CD14-positive monocyte (primary cell): Measurements from ENCODE around the gene RFNG. TPM values are rescaled to one million over a fixed set of nuclear protein-coding genes. Genes with fewer than 3 reads are reported as not detected.

Source experiments
- DNase-seq, 3 donors: peaks; one replicate each; pipeline ENCODE4 v3.0.0-alpha.2; 2011 to 2022
- H2AFZ ChIP-seq: 2 replicates; pipeline ENCODE4 v1.6.0; 2012; ENCODE audit warnings: mild to moderate bottlenecking, low read depth, low read length, inconsistent platforms; ENCODE audit not compliant: insufficient read depth, poor library complexity, severe bottlenecking
- H3K27ac ChIP-seq, 2 donors: 1 replicate in 1 of 2; 2 replicates in 1 of 2; pipeline ENCODE4 v1.5.1; 2012 to 2013; ENCODE audit warnings: low read length in 2 of 2, control low read depth in 1 of 2, inconsistent platforms in 1 of 2, low read depth in 1 of 2, mild to moderate bottlenecking in 1 of 2
- H3K27me3 ChIP-seq, 2 donors: one replicate each; pipeline versions ENCODE4 v1.6.0 to v1.6.1; 2011 to 2013; ENCODE audit warnings: low read length in 2 of 2; ENCODE audit not compliant: control insufficient read depth in 2 of 2, insufficient read depth in 2 of 2
- H3K36me3 ChIP-seq, 2 donors: replicated peaks in 1 of 2; 1 replicate in 1 of 2; 2 replicates in 1 of 2; pipeline versions ENCODE4 v1.5.1 to v1.6.1; 2012 to 2013; ENCODE audit warnings: low read length in 2 of 2, control low read depth in 1 of 2, inconsistent platforms in 1 of 2, mild to moderate bottlenecking in 1 of 2; ENCODE audit not compliant: insufficient read depth in 2 of 2, control insufficient read depth in 1 of 2
- H3K4me1 ChIP-seq, 2 donors: 1 replicate in 1 of 2; 2 replicates in 1 of 2; pipeline versions ENCODE4 v1.5.1 to v1.6.1; 2012 to 2013; ENCODE audit warnings: low read length in 2 of 2, control low read depth in 1 of 2, inconsistent platforms in 1 of 2, mild to moderate bottlenecking in 1 of 2, moderate library complexity in 1 of 2; ENCODE audit not compliant: insufficient read depth in 2 of 2, control insufficient read depth in 1 of 2
- H3K4me2 ChIP-seq: replicated peaks from 2 replicates; pipeline ENCODE3; 2012; ENCODE audit warnings: low read length, moderate library complexity, mild to moderate bottlenecking; ENCODE audit not compliant: poor library complexity, severe bottlenecking; ENCODE audit errors: extremely low read depth
- H3K4me3 ChIP-seq, 3 experiments: fragments of 200-600 bp in 1 of 3; sonication (generic) in 1 of 3; replicated peaks in 1 of 3; 1 replicate in 2 of 3; 2 replicates in 1 of 3; pipeline ENCODE4 v1.5.1; 2011 to 2013; ENCODE audit warnings: low read length in 3 of 3, mild to moderate bottlenecking in 3 of 3, control low read depth in 2 of 3, low read depth in 2 of 3, inconsistent platforms in 1 of 3, moderate library complexity in 1 of 3
- H3K79me2 ChIP-seq: 2 replicates; pipeline ENCODE4 v1.6.0; 2012; ENCODE audit warnings: mild to moderate bottlenecking, control low read depth, inconsistent platforms, low read length, moderate library complexity; ENCODE audit not compliant: insufficient read depth
- H3K9ac ChIP-seq: 2 replicates; pipeline ENCODE4 v1.6.0; 2017; ENCODE audit warnings: low read length, mild to moderate bottlenecking; ENCODE audit not compliant: insufficient read depth, poor library complexity, severe bottlenecking
- H3K9me3 ChIP-seq, 2 donors: replicated peaks in 1 of 2; 1 replicate in 1 of 2; 2 replicates in 1 of 2; pipeline versions ENCODE4 v1.5.1 to v1.6.1; 2012 to 2013; ENCODE audit warnings: low read length in 2 of 2, control low read depth in 1 of 2; ENCODE audit not compliant: control insufficient read depth in 1 of 2, insufficient read depth in 1 of 2
- H4K20me1 ChIP-seq: 2 replicates; pipeline ENCODE4 v1.6.0; 2012; ENCODE audit warnings: mild to moderate bottlenecking, low read length, control low read depth, moderate library complexity; ENCODE audit not compliant: insufficient read depth
- H3K27ac Mint-ChIP-seq, 7 donors: one replicate each; pipeline ENCODE4 v1.8.0; 2020; ENCODE audit warnings: mild to moderate bottlenecking in 7 of 7, mixed read lengths in 7 of 7, moderate library complexity in 6 of 7, inconsistent platforms in 2 of 7
- H3K27me3 Mint-ChIP-seq, 3 donors: one replicate each; pipeline ENCODE4 v1.8.0; 2021 to 2022; ENCODE audit warnings: low read depth in 3 of 3, mild to moderate bottlenecking in 3 of 3, mixed read lengths in 3 of 3, moderate library complexity in 3 of 3, inconsistent platforms in 1 of 3
- H3K36me3 Mint-ChIP-seq, 2 donors: one replicate each; pipeline ENCODE4 v1.8.0; 2020; ENCODE audit warnings: mixed read lengths in 2 of 2, inconsistent platforms in 1 of 2, mild to moderate bottlenecking in 1 of 2
- H3K4me1 Mint-ChIP-seq: one replicate; pipeline ENCODE4 v1.8.0; 2020; ENCODE audit warnings: mild to moderate bottlenecking, mixed read lengths
- H3K4me3 Mint-ChIP-seq, 2 donors: one replicate each; pipeline ENCODE4 v1.8.0; 2020; ENCODE audit warnings: mild to moderate bottlenecking in 2 of 2, mixed read lengths in 2 of 2, moderate library complexity in 1 of 2
- H3K9me3 Mint-ChIP-seq, 7 donors: one replicate each; pipeline ENCODE4 v1.8.0; 2020 to 2022; ENCODE audit warnings: mixed read lengths in 7 of 7, mild to moderate bottlenecking in 6 of 7, moderate library complexity in 6 of 7, inconsistent platforms in 2 of 7
- WGBS: methylation state at CpG from one replicate; pipeline ENCODE4 v1.1.5; 2013; ENCODE audit warnings: missing lambda C conversion rate; ENCODE audit not compliant: insufficient coverage; 5-methylcytosine and 5-hydroxymethylcytosine counted together
- intact Hi-C, 2 donors: fragments of 100-400 bp; cut with micrococcal nuclease; formaldehyde crosslinking; loops; one replicate each; pipeline versions ENCODE4 v1.15.0 to v1.15.1; 2023
- polyA plus RNA-seq, 3 donors: library from polyadenylated mRNA; depleted of rRNA in 1 of 3; unstranded in 2 of 3; stranded (reverse) in 1 of 3; fragments of 300-500 nt in 2 of 3; fragments of >200 nt in 1 of 3; fragmentation: Illumina TruSeq in 2 of 3; gene quantifications; 1 replicate in 2 of 3; 2 replicates in 1 of 3; pipeline ENCODE4 v1.2.3, GENCODE V29; 2012 to 2021
- TF ChIP-seq, protein P1 (sequence below): fragments of 200-600 bp; IDR thresholded peaks from one replicate; pipeline ENCODE4 v1.8.0; 2022; ENCODE audit warnings: antibody characterized with exemption, mild to moderate bottlenecking

Gene RFNG
- polyA plus RNA-seq, 3 donors = 1.5 to 32.4 (median 4.1) TPM

GRCh38 chr17:82092995-82093751, 41.6 kb upstream of the RFNG start:
- 97% methylated on average over 27 of the region's 40 CpGs for WGBS
- H4K20me1 ChIP-seq = no peaks in the 10 kb centered on the region
- H3K9ac ChIP-seq = no peak overlapping the region
- H3K27ac Mint-ChIP-seq = no peak overlapping the region
- peaks cover 58 to 59% of the 10 kb centered on the region in 2 donors for H3K36me3 ChIP-seq
- peaks cover 12 to 37% of the 10 kb centered on the region in 2 donors for H3K36me3 Mint-ChIP-seq
- H3K4me1 ChIP-seq = peaks cover 9 to 19% of the 10 kb centered on the region in 2 donors
- TF ChIP-seq, protein P1, sequence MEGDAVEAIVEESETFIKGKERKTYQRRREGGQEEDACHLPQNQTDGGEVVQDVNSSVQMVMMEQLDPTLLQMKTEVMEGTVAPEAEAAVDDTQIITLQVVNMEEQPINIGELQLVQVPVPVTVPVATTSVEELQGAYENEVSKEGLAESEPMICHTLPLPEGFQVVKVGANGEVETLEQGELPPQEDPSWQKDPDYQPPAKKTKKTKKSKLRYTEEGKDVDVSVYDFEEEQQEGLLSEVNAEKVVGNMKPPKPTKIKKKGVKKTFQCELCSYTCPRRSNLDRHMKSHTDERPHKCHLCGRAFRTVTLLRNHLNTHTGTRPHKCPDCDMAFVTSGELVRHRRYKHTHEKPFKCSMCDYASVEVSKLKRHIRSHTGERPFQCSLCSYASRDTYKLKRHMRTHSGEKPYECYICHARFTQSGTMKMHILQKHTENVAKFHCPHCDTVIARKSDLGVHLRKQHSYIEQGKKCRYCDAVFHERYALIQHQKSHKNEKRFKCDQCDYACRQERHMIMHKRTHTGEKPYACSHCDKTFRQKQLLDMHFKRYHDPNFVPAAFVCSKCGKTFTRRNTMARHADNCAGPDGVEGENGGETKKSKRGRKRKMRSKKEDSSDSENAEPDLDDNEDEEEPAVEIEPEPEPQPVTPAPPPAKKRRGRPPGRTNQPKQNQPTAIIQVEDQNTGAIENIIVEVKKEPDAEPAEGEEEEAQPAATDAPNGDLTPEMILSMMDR = no peak
- H3K27me3 Mint-ChIP-seq = no peaks in the 10 kb centered on the region
- no peak overlapping the region for H3K4me3 Mint-ChIP-seq
- H3K4me3 ChIP-seq = no peak overlapping the region
- H3K9me3 Mint-ChIP-seq = no peaks in the 10 kb centered on the region
- H3K27me3 ChIP-seq = no peaks in the 10 kb centered on the region
- no peak overlapping the region for H3K4me2 ChIP-seq
- H3K79me2 ChIP-seq = peaks cover 6% of the 10 kb centered on the region
- no peaks in the 10 kb centered on the region for H3K9me3 ChIP-seq
- peaks cover 5% of the 10 kb centered on the region for H3K4me1 Mint-ChIP-seq
- no peak for DNase-seq
- intact Hi-C loops = loop anchor here in 1 of 2 donors (10.0 kb wide), 1 partner anchor 58 kb away; the partner anchor contains the start of genes DCXR and RAC3
- no peak overlapping the region for H3K27ac ChIP-seq
- no peak overlapping the region for H2AFZ ChIP-seq

DNA sequence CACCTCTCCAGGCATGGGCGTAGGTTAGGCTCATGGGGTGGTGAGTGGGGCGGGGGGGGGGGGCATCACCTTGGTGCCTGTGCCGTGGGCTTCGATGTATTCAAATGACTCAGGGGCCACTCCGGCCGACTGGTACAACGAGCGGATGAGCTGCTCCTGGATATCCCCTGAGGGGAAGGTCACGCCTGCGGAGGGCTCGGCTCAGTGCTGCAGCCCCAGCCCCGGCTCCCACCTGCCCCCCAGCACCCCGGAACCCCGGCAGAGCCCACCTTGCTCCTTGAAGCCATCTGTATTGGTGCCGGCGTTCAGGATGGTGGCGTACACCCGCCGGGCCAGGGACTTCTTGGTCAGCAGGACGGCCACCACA, 41.0 kb upstream of the RFNG start:
- Mint-ChIP-seq H3K4me1 (peaks cover 5% of the 10 kb centered on the region), H3K27me3 (no peaks in the 10 kb centered on the region), H3K36me3 (peaks cover 16 to 42% of the 10 kb centered on the region in 2 donors), H3K27ac (no peak overlapping the region), H3K4me3 (no peak overlapping the region), H3K9me3 (no peaks in the 10 kb centered on the region)
- Histone ChIP-seq H2AFZ (no peak overlapping the region), H3K27me3 (no peaks in the 10 kb centered on the region), H4K20me1 (no peaks in the 10 kb centered on the region), H3K79me2 (peaks cover 6% of the 10 kb centered on the region), H3K9ac (no peak overlapping the region), H3K36me3 (peaks cover 64 to 65% of the 10 kb centered on the region in 2 donors), H3K4me2 (no peak overlapping the region), H3K4me1 (peaks cover 9 to 15% of the 10 kb centered on the region in 2 donors), H3K27ac (no peak overlapping the region), H3K9me3 (no peaks in the 10 kb centered on the region), H3K4me3 (no peak overlapping the region)
- intact Hi-C loops = loop anchor here in 1 of 2 donors (10.0 kb wide), 1 partner anchor 58 kb away; the partner anchor contains the start of genes DCXR and RAC3
- 99% methylated on average over 13 of the region's 20 CpGs for WGBS
- TF ChIP-seq, protein P1 = no peak
- no peak for DNase-seq
